Measurements from ENCODE around the gene PRM2.

- TF ChIP-seq TAF1 (IDR thresholded peaks at IDR 0.05; ENCODE audit: borderline replicate concordance, insufficient read depth, low read length) (no peak), SIN3A (IDR thresholded peaks at IDR 0.05; ENCODE audit: borderline replicate concordance, insufficient read depth, low read length) (no peak)
Observed at GRCh38 chr16:11271610-11272009, 4.7 kb downstream of the PRM2 start.

Measured in PFSK-1 (cell line).